Femur (tissue), 1 donor: ENCODE data around the gene SLX9.

ENCODE experiments used
- DNase-seq: peaks from one replicate; pipeline ENCODE4 v3.0.0-alpha.2; 2017

Gene SLX9

DNA sequence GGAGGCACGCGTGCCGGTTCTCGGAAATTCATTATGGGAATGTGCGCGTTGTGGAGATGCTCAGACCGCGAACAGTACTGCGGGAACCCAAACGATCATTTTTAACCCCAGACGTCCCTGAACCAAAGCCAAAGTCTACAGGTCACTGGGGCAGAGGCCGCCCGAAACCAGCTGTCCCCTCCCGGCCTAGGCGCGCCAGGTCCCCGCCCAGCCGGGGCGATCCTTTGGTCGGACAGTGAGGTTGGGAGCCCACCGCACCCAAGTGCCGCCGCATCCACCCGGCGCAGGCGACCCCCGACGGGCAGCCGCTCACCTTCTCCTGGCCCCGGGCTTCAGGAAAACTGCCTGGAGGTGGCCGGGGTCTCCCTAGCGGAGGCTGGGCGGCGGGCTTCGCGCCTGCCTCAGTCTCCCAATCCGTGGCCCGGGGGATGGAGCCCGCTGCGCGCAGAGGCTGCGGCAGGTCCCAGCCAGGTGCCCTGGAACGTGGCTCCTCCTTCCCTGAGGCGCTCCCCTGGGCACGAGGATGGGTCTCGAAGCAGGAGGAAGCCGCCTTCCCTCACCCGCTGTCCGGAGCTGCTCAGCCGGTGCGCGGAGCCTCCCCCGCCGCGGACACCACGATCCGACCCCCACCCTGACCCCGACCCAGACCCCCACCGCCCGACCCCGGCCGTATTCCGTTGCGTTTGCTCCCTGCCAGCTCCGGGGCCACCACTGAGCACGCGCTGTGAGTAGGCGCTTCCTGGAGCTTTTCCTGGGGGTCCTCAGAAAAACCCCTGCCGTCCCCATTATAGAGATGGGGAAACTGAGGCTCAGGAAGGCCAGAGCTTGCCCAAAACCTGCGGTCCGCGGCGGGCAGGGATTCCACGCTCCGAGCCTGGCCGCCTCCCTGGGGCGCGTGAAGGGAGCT, 8.1 kb upstream of the SLX9 start:
- no peak for DNase-seq

- DNase-seq = no peak
Observed at GRCh38 chr21:44932408-44933181, 7.2 kb upstream of the SLX9 start.

DNA sequence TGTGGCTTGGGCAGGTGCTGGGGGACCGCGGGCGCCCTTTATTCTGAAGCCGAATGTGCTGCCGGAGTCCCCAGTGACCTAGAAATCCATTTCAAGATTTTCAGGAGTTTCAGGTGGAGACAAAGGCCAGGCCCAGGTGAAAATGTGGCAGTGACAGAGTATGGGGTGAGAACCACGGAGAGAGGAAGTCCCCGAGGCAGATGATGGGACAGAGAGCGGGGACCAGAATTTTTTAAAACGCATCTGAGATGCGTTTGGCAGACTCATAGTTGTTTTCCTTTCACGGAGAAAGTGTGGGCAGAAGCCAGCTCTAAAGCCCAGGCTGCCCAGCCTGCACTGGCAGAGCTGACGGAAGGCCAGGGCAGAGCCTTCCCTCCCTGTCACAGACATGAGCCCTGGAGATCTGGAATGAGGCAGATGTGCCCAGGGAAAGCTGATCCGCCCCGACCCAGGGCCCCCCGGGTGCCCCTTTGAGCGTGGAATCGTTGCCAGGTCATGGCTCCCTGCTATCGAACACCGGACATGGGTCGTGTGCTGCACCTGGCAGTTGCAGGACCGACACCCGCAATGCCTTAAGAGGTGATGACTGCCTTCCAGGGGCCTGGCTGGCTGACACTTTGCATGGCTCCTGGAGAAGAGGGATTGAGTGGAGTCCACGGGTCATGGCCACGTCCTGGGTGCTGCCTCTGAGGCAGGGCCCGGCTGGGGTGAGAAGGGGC, 6.5 kb upstream of the SLX9 start:
- no peak for DNase-seq

DNA sequence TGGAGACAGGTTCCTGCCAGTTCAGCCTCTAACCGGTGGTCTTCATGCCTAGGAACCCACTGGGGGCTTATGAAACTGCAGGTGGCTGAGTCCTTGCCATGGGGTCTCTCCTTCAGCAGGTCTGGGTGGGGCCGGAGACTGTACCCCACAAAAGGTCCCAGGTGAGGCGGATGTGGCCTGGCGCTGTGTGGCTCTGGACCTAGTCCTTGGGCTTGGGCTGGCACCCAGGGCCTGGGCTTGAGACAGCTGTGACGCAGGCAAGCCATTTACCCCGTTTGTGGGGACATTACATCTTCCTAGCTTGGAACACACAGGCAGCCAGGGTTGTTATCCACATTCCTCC, 5.9 kb upstream of the SLX9 start:
- DNase-seq = no peak

DNA sequence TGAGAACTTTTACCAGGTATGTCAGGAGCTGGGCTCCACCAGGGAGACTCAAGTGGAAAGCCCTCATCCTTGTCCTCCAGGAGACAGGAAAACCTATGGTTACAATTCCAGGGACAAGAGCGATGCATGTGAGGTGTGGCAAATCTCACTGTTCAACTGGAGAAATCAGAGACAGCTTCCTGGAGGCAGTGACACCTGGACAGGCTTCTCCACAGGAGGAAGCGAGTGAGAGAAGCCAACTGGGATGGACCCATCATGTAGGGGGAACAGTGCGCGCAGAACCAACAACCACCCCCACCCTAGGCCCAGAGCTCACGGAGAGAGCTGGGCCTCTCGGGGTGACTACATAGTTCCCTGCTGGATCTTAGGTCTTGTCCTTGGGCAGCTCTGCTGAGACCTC, 5.6 kb upstream of the SLX9 start:
- no peak for DNase-seq

DNA sequence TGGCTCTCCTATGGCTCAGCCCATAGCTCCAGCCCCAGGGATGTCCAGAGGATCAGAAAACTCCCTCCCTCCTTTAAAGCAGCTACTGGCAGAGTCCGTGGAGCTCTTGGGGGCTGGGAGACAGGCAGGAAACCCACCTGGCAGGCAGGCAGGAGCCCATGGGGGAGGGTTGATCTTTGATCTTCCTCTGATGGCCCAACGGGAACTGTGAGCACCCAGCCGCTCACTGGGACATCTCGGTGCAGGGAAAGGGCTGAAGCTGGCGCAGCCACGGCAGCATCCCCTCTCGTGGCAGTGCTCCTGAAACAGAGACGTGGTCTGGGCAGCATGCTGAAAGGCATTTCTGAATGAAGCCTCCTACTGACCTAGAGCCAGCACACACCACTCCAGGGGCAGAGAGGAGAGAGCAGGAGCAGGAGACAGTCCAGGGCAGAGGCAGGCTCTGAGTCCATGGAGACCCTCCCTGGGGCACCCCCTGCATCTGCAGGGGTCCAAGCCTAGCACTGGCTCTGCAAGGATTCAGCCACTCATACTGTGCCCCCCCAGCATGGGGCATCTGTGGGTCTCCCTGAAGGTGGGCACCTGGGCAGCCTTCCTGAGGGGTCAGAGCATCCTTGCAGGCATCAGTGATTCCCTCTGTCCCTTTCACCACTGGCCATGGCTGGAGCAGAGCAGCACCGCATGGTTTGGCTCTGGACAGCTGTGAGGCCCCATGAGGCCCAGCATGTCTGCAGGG, 4.9 kb upstream of the SLX9 start:
- DNase-seq = no peak

DNA sequence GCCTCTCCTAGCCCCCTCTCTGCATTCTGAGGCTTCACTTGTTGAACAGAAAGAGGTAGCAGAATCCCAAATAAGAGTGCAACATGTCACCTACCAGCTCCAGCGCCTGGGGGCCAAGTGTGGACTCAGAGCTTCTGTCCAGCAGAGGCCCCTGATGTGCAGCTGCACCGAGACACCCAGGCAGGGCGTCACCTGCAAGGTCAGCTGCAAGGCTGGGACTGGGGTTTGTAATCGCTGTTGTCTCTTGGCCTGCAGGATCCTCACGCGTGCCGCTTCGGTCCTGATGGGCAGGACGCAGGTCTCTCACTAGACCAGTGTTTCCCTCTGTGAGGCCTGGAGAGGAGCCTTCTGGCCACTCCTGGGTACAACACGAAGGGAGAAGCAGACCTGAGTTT, 4.3 kb upstream of the SLX9 start:
- no peak for DNase-seq

DNA sequence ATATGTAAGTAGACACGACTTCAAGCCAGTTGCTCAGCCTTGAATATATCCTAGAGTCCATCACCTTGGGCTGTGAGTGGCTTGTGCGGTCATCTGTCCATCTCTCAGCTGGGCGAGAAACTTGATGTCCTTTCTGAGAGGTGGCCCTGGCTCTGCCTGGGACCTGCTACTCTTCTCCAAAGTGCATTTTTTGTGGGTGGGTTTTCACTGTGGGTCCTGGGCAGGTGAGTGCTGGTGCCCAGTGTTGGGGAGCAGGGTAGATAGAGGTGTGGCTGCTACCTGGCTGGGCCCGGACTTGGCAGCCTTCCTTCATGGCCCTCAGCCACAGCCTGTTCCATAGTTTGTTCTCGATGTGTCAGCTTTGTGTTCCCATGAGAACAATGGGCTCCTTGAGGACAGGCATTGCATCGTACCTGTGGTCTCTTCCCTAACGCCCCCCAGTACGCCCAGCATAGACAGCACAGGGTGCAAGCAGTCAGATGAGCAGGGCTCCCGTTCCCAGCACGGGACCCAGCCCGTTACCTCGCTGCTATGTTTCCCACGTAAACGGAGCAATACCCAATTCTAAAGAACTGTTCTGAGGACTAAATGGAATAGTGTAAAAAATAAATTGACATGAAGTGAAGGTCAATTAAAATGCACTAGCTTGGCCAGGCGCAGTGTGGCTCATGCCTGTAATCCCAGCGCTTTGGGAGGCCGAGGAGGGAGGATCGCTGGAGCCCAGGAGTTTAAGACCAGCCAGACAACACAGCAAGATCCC, 877 bp upstream of the SLX9 start:
- no peak for DNase-seq

GRCh38 chr21:44940116-44940631, 345 bp downstream of the SLX9 start:
- no peak for DNase-seq

- DNase-seq = no peak
Observed at GRCh38 chr21:44941567-44941966, 1.7 kb downstream of the SLX9 start.

- DNase-seq = no peak
Observed at GRCh38 chr21:44942566-44942965, 2.7 kb downstream of the SLX9 start.

DNA sequence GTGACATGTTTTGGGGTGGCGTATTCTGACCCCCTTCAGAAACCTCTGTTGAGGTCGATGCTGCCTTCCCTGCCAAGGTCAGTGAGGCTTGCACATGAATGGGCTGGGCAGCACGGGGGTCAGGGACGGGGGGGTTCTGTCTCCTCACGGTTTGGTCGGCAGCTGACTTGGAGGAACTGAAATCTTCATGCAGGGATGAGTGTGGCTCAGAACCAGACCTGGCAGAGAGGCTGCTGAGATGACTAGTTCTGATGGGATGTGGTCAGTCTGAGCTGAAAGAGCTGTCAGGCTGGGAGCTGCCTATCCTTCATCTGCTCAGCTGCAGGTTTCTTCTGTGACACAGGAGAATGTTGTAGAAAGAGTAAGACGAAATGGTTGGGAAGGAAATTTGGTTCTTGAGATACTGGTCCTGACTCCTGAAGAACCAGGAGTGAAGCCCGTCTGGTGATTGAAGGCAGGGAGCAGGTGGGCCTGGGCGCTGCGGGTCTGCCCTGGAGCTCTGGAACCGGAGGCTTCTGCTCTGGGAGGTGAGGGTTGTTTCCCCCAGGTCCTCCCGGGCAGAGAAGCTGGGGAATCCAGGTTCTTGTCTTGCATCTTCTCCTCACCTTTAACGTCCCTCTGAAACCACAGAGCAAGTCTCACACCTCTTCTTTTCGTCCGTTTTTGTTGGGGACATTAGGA, 3.3 kb downstream of the SLX9 start:
- no peak for DNase-seq

- DNase-seq = no peak
Observed at GRCh38 chr21:44943686-44944550, 4.1 kb downstream of the SLX9 start.

GRCh38 chr21:44944596-44944995, 4.8 kb downstream of the SLX9 start:
- DNase-seq = no peak

DNA sequence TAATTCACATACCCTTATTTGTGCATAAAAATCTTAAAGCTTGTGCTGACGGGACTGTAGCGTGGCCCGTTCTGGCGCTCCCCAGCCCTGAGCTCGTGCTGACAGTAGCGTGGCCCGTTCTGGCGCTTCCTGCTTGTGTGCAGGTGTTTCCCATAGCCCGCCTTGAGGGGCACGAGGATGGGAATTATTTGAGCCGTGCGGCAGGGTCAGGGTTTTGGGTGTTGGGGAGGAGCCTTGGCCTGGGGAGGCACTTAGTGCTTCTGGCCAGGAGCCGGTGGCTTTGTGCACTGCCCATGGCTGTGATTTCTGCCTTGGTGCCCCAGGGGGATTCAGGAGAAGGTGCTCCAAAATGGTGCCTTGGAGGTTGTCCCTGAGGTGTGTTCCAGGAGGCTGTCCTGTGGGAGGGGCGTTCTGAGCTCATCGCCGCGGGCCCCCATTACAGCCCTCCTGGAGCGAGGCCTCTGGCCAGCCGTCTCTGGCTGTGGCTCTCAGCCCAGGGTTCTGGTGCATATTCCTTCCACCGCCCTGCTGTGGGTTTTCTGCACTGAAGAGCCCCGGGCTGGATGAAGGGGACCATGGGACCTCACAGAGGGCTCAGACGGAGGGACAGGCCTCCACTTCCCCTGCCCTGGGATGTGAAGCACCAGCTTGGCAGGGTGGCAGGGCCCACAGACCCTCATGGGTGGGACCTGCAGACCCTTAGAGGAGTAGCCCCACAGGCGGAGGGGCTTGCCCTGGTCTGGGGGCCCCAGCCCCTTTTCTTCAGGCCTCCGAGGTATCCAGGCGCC, 6.6 kb downstream of the SLX9 start:
- no peak for DNase-seq

- no peak for DNase-seq
Observed at GRCh38 chr21:44947111-44947929, 7.5 kb downstream of the SLX9 start.

DNA sequence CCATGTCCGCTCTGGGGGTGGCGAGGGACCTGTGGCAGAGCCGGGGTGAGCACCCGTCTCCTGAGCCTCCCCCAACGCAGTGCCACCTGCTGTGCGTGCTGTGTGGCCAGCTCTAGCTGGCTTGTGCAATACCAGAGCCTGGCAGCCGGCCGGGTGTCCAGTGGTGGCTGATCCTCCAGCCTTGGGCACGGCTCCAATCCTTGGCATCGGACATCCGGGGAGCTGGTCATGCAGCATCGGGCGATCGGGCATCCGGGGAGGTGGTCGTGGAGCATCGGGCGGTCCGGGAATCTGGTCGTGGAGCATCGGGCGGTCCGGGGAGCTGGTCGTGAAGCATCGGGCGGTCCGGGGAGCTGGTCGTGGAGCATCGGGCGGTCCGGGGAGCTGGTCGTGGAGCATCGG, 8.1 kb downstream of the SLX9 start:
- DNase-seq = no peak

GRCh38 chr21:44948426-44949120, 8.7 kb downstream of the SLX9 start:
- no peak for DNase-seq
